ENCODE results near the gene SGPL1. TPM values are rescaled to one million over a fixed set of nuclear protein-coding genes. Genes with fewer than 3 reads are reported as not detected.

Gene SGPL1
- polyA plus RNA-seq, 1 donor (not counting 4 experiments of a cell fraction or from before 2014, with no cell fraction given), result 31.4 TPM

- no peaks in the 10 kb centered on the region for H3K4me1 ChIP-seq (ENCODE audit: control insufficient read depth, extremely low read depth, insufficient read depth, low read length)
- H3K9me3 ChIP-seq (ENCODE audit: control insufficient read depth, low read depth, low read length), result no peaks in the 10 kb centered on the region
- no peak overlapping the region for H3K27ac ChIP-seq (ENCODE audit: control insufficient read depth, insufficient read depth, low read length)
- no peak for TF ChIP-seq CTCF (optimal IDR thresholded peaks at IDR 0.05 in 1 of 3, IDR thresholded peaks at IDR 0.05 in 1 of 3, conservative IDR thresholded peaks at IDR 0.05 in 1 of 3; ENCODE audit: extremely low read depth in 1 of 3, insufficient read depth in 2 of 3, low read length in 3 of 3)
- TF ChIP-seq EZH2 (IDR thresholded peaks at IDR 0.05; ENCODE audit: low read length), result no peak
- H3K36me3 ChIP-seq (ENCODE audit: control insufficient read depth in 2 of 2, extremely low read depth in 1 of 2, insufficient read depth in 2 of 2, low read length in 2 of 2), result no peaks in the 10 kb centered on the region
- H3K9ac ChIP-seq (ENCODE audit: control insufficient read depth, extremely low read depth, insufficient read depth, low read length), result no peak overlapping the region
- no peaks in the 10 kb centered on the region for H3K9me1 ChIP-seq (ENCODE audit: control insufficient read depth, extremely low read depth, insufficient read depth, low read length)
- no peaks in the 10 kb centered on the region for H4K20me1 ChIP-seq (ENCODE audit: control insufficient read depth, extremely low read depth, insufficient read depth, low read length)
- peaks cover 12% of the 10 kb centered on the region for H3K27me3 ChIP-seq (ENCODE audit: control insufficient read depth, extremely low read depth, insufficient read depth, low read length)
- dilution Hi-C loops (cut with MboI; ENCODE audit: extremely low pct_ligation_motif_present, low sequenced_read_pairs), result no loop called here
- DNase-seq (ENCODE audit: low read depth, low spot score), result no peak
- no peak overlapping the region for H3K4me2 ChIP-seq (ENCODE audit: control insufficient read depth, extremely low read depth, insufficient read depth, low read depth, low read length)
- no peak overlapping the region for H3K4me3 ChIP-seq (ENCODE audit: control insufficient read depth in 2 of 3, extremely low read depth in 1 of 3, insufficient read depth in 2 of 3, low read depth in 1 of 3, low read length in 3 of 3)
- no peaks in the 10 kb centered on the region for H3K79me2 ChIP-seq (ENCODE audit: control insufficient read depth, insufficient read depth, low read length)
- no peak overlapping the region for H2AFZ ChIP-seq (ENCODE audit: control insufficient read depth, low read length)
- no peak for FAIRE-seq
Observed at GRCh38 chr10:70779511-70780369, 36.0 kb upstream of the SGPL1 start.

GRCh38 chr10:70780370-70780760 lies 35.4 kb upstream of the SGPL1 start:
- no peaks in the 10 kb centered on the region for H3K9me1 ChIP-seq (ENCODE audit: control insufficient read depth, extremely low read depth, insufficient read depth, low read length)
- no peaks in the 10 kb centered on the region for H3K36me3 ChIP-seq (ENCODE audit: control insufficient read depth in 2 of 2, extremely low read depth in 1 of 2, insufficient read depth in 2 of 2, low read length in 2 of 2)
- TF ChIP-seq CTCF (optimal IDR thresholded peaks at IDR 0.05 in 1 of 3, IDR thresholded peaks at IDR 0.05 in 1 of 3, conservative IDR thresholded peaks at IDR 0.05 in 1 of 3; ENCODE audit: extremely low read depth in 1 of 3, insufficient read depth in 2 of 3, low read length in 3 of 3), result no peak
- no peak for TF ChIP-seq EZH2 (IDR thresholded peaks at IDR 0.05; ENCODE audit: low read length)
- DNase-seq (ENCODE audit: low read depth, low spot score) (no peak), FAIRE-seq (no peak)
- no peak overlapping the region for H3K4me2 ChIP-seq (ENCODE audit: control insufficient read depth, extremely low read depth, insufficient read depth, low read depth, low read length)
- H3K4me1 ChIP-seq (ENCODE audit: control insufficient read depth, extremely low read depth, insufficient read depth, low read length), result no peaks in the 10 kb centered on the region
- dilution Hi-C loops (cut with MboI; ENCODE audit: extremely low pct_ligation_motif_present, low sequenced_read_pairs), result no loop called here
- no peaks in the 10 kb centered on the region for H4K20me1 ChIP-seq (ENCODE audit: control insufficient read depth, extremely low read depth, insufficient read depth, low read length)
- H3K9ac ChIP-seq (ENCODE audit: control insufficient read depth, extremely low read depth, insufficient read depth, low read length), result no peak overlapping the region
- H3K9me3 ChIP-seq (ENCODE audit: control insufficient read depth, low read depth, low read length), result no peaks in the 10 kb centered on the region
- no peaks in the 10 kb centered on the region for H3K79me2 ChIP-seq (ENCODE audit: control insufficient read depth, insufficient read depth, low read length)
- no peak overlapping the region for H2AFZ ChIP-seq (ENCODE audit: control insufficient read depth, low read length)
- no peak overlapping the region for H3K27ac ChIP-seq (ENCODE audit: control insufficient read depth, insufficient read depth, low read length)
- H3K27me3 ChIP-seq (ENCODE audit: control insufficient read depth, extremely low read depth, insufficient read depth, low read length), result peaks cover 10% of the 10 kb centered on the region
- H3K4me3 ChIP-seq (ENCODE audit: control insufficient read depth in 2 of 3, extremely low read depth in 1 of 3, insufficient read depth in 2 of 3, low read depth in 1 of 3, low read length in 3 of 3), result no peak overlapping the region
